Measurements from ENCODE around the gene KIAA0232.

KIAA0232 gene

GRCh38 chr4:6742507-6742906 is 40.0 kb upstream of the KIAA0232 start:
- H3K4me3 ChIP-seq (ENCODE audit: low read depth, low read length), result no peak overlapping the region
- no peak for TF ChIP-seq CTCF (IDR thresholded peaks at IDR 0.05; ENCODE audit: low read depth, low read length, missing control alignments)
- no peak for DNase-seq (ENCODE audit: low read depth)
- in situ Hi-C loops (cut with HindIII; ENCODE audit: low sequenced_read_pairs), result no loop called here

DNA sequence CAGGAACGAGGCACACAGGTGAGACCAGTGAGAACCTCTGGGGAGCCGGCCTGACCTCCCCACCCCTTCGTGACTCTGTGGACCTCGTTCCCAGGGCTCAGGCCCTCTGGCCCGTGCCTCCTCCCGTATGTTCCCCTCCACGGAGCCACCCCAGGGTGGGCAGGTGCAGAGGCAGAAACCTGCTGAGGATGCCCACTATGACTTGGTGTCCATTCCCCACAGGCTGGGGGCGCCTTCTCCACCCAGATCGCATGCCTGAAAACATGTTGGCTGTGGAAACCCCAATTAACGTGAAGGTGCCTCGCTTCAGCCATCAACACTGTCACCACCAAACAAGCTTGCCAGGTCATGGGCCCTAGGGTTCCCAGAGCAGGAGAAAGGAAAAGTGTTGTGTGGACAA is 39.5 kb upstream of the KIAA0232 start:
- no peak for TF ChIP-seq CTCF (IDR thresholded peaks at IDR 0.05; ENCODE audit: low read depth, low read length, missing control alignments)
- in situ Hi-C loops (cut with HindIII; ENCODE audit: low sequenced_read_pairs), result no loop called here
- no peak for DNase-seq (ENCODE audit: low read depth)
- no peak overlapping the region for H3K4me3 ChIP-seq (ENCODE audit: low read depth, low read length)

DNA sequence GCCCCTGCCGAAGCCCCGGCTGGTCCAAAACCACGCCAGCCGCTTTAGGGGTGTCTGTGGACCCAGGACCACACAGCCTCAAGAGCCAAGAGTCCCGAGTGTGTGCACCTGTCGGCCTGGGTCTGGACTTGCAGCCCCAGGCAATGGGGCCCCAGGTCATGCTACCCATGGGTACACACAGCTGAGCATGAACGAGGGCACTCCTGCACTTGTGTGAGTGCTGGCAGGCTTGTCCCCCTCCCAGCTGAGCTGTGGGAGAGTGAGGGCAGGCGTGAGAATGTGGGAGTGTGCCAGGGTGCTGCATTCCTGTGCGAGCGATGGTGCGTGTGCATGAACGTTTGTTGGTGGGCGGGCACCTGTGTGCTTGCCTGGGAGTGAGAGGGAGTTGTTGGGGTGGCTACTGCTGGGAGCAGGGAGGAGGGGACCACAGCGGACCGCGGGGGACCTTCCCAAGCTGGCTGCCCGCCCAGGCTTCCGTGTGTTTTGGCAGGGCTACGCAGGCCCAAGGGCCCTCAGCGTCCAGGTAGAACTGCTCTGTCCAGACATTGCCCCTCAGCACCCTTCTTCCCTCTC is 35.7 kb upstream of the KIAA0232 start:
- H3K4me3 ChIP-seq (ENCODE audit: low read depth, low read length), result no peak overlapping the region
- DNase-seq (ENCODE audit: low read depth), result peak; percentile 6
- TF ChIP-seq CTCF (IDR thresholded peaks at IDR 0.05; ENCODE audit: low read depth, low read length, missing control alignments), result no peak
- in situ Hi-C loops (cut with HindIII; ENCODE audit: low sequenced_read_pairs), result no loop called here

DNA sequence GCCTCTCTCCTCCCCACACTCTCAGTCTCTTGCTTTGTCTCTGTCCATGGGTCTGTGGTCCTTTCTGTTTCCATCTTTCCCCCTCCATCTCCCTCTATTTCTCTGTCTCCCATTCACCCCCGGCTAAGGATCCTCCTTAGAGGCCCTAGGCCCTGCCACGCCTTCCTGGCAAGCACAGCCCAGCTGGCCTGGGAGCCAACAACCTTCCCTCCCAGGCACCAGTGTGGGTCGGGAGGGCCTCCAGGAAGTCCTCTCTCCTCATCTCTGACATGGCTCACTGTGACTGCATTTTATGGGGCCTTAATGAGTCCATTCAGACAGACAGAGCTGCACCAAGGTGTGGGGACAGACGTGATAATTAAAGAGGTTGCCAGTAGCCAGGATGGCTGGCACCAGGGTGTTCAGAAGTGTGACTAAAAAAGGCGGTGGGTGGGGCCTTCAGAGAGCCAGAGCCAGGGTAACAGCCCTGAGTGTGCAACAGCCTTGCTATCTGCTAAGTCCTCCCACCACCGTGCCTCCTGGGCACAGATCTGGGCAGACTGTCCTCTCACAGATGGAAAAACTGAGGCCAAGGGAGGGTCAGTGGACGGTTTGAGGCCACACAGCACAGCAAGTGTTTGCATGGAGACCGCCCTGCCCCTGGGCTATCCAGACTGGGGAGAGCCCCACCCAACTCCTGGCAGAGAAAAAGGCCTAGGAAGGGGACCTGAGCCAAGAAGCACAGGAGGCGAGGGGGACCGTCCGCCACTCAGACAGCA is 35.1 kb upstream of the KIAA0232 start:
- H3K4me3 ChIP-seq (ENCODE audit: low read depth, low read length), result no peak overlapping the region
- TF ChIP-seq CTCF (IDR thresholded peaks at IDR 0.05; ENCODE audit: low read depth, low read length, missing control alignments), result no peak
- in situ Hi-C loops (cut with HindIII; ENCODE audit: low sequenced_read_pairs), result no loop called here
- no peak for DNase-seq (ENCODE audit: low read depth)

- in situ Hi-C loops (cut with HindIII; ENCODE audit: low sequenced_read_pairs), result no loop called here
- DNase-seq (ENCODE audit: low read depth), result no peak
Observed at GRCh38 chr4:6748286-6748685, 34.2 kb upstream of the KIAA0232 start.

More at GRCh38 chr4:6748286-6748685, 34.2 kb upstream of the KIAA0232 start:
- TF ChIP-seq CTCF (IDR thresholded peaks at IDR 0.05; ENCODE audit: low read depth, low read length, missing control alignments), result no peak
- no peak overlapping the region for H3K4me3 ChIP-seq (ENCODE audit: low read depth, low read length)

Measured in astrocyte of the cerebellum (primary cell).